Measurements from ENCODE around the gene POMC.

POMC gene

DNA sequence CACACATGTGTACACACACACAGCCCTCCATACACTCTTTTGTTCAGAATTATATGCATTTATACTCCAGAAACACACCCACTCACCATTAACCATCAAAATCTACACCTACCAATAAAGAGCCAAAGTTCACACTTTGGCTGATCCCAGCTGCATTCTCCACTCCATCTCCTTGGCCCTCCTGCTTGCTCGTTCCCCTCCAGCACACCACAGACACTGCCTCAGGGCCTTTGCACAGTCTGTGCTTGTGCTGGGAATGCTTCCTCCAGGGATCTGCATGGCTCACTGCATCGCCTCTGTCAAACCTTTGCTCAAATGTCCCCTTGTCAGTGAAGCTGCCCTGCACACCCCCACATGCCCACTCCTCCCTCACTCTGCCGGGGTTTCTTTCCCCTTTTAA, 46.0 kb downstream of the POMC start:
- DNase-seq (ENCODE audit: low spot score) = no peak
- TF ChIP-seq, protein P1, sequence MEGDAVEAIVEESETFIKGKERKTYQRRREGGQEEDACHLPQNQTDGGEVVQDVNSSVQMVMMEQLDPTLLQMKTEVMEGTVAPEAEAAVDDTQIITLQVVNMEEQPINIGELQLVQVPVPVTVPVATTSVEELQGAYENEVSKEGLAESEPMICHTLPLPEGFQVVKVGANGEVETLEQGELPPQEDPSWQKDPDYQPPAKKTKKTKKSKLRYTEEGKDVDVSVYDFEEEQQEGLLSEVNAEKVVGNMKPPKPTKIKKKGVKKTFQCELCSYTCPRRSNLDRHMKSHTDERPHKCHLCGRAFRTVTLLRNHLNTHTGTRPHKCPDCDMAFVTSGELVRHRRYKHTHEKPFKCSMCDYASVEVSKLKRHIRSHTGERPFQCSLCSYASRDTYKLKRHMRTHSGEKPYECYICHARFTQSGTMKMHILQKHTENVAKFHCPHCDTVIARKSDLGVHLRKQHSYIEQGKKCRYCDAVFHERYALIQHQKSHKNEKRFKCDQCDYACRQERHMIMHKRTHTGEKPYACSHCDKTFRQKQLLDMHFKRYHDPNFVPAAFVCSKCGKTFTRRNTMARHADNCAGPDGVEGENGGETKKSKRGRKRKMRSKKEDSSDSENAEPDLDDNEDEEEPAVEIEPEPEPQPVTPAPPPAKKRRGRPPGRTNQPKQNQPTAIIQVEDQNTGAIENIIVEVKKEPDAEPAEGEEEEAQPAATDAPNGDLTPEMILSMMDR (IDR thresholded peaks at IDR 0.05; ENCODE audit: extremely low read depth, missing control alignments) = no peak

DNA sequence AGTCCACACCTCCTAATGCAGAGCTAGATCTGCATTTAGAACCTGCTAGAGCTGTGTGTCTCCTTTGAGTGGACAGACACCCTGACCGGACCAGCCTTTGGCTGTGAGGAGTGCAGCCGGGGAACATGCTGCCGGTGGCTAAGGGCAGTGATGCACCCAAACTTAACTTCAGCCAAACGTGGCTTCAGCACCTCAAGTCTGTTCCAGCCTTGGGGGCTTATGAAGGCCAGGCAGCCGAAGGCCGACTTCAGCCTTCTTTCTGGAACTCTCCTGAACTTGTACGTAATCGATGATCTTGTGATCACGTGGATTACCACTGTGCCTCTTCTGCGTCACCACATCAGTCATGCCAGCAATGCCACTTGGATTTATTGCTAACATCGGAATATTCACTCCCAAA, 49.1 kb downstream of the POMC start:
- no peak for DNase-seq (ENCODE audit: low spot score)
- TF ChIP-seq, protein P1 (IDR thresholded peaks at IDR 0.05; ENCODE audit: extremely low read depth, missing control alignments) = no peak

DNA sequence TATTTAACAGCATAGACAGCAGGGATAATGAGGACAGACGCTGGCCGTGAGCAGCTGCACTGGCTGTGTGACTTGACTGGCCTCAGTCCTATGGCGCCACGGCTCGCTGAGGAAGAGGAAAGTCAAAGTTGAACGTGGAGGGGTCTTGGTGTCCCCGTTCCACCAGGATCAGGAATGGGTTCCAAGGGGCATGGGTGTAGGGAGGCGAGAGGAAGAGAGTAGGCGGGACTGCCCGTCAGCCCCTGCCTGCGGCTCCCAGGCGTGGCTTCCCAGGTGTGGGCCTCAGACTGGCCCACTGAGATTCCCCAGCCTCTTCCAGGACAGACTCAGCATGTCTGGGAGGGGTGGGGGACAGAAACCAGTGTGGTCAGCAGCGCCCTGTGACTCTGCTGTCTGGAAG, 51.4 kb downstream of the POMC start:
- TF ChIP-seq, protein P1 (IDR thresholded peaks at IDR 0.05; ENCODE audit: extremely low read depth, missing control alignments) = no peak
- no peak for DNase-seq (ENCODE audit: low spot score)

DNA sequence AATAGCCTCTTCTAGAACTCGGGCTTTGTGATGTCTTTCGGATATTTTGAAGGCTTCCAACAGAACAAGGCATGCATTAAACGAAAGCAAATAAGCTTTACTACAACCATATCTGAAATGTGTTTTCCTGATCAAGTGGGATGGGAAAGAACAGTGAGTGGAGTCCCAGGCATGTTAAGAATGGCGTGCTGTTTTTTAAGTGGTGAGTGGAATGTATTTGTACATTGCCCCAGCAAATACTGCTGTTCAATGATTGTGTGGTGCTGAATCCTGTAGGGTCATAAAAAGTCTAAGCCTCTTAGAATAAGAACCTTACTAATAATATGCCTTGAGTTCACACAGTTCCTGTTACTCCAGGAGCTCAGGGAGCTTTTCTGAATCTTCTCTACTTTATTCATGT, 52.5 kb downstream of the POMC start:
- TF ChIP-seq, protein P1 (IDR thresholded peaks at IDR 0.05; ENCODE audit: extremely low read depth, missing control alignments) = no peak

DNA sequence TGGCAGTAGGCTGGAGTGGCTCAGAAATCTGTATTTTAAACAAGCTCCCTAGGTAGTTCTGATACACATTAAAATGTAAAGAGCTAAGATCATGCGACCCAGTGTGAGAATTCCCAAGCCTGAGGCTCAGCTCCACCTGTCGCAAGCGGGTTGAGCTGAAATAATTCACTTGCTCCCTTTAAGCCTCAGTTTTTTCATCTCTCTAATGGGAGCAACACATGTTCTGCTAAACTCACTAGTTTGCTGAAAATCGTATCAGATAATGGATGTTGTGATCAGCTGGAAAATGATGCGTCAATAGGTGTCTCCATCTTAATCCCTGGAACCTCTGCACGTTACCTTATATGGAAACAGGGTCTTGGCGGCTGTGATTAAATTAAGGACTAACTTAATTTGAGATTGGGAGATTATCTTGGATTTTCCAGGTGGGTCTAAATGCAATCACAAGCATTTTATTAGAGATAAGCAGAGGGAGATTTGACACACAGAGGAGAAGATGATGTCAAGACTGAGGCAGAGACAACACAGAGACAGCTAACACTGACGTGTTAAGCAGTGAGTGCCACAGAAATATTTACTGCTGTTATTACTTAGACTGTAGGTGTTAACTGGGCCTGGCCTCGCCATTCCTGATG, 53.0 kb downstream of the POMC start:
- DNase-seq (ENCODE audit: low spot score) = no peak
- TF ChIP-seq, protein P1 (IDR thresholded peaks at IDR 0.05; ENCODE audit: extremely low read depth, missing control alignments) = no peak

More for the DNA sequence above, 52.5 kb downstream of the POMC start:
- DNase-seq (ENCODE audit: low spot score) = no peak

DNA sequence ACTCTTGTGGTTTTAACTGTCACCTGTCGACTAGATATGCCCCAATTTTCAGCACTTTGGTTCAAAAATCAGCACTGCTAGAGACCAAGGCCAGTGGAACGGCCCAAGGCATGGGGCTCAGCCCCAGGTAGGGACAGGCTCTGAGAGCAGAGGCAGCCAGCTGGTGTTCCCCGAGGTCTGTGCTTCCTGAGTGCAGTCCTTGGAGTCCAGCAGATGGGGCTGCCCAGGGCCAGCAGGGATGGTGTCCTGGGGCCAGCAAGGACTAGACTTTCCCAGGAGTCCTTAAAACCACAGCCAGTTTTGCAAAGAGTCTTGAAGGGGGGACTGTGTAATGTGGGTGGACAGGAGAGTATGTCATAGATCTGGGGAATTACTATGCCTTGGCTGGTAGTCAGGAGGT, 56.3 kb downstream of the POMC start:
- TF ChIP-seq, protein P1 (IDR thresholded peaks at IDR 0.05; ENCODE audit: extremely low read depth, missing control alignments) = no peak
- no peak for DNase-seq (ENCODE audit: low spot score)

Data from GM20000 (cell line).